ENCODE data around the gene ASXL3.

Gene ASXL3

GRCh38 chr18:33699372-33699771 is 121.4 kb downstream of the ASXL3 start:
- TF ChIP-seq, protein P1, sequence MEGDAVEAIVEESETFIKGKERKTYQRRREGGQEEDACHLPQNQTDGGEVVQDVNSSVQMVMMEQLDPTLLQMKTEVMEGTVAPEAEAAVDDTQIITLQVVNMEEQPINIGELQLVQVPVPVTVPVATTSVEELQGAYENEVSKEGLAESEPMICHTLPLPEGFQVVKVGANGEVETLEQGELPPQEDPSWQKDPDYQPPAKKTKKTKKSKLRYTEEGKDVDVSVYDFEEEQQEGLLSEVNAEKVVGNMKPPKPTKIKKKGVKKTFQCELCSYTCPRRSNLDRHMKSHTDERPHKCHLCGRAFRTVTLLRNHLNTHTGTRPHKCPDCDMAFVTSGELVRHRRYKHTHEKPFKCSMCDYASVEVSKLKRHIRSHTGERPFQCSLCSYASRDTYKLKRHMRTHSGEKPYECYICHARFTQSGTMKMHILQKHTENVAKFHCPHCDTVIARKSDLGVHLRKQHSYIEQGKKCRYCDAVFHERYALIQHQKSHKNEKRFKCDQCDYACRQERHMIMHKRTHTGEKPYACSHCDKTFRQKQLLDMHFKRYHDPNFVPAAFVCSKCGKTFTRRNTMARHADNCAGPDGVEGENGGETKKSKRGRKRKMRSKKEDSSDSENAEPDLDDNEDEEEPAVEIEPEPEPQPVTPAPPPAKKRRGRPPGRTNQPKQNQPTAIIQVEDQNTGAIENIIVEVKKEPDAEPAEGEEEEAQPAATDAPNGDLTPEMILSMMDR (conservative IDR thresholded peaks at IDR 0.05; ENCODE audit: low read depth), result no peak
- H3K27ac ChIP-seq, result no peak overlapping the region
- POLR2A ChIA-PET (ENCODE audit: low non-redundant PET), result no interaction called here
- CTCF ChIA-PET, result no interaction called here
- no peak for DNase-seq (ENCODE audit: low spot score)

- ChIA-PET POLR2A (ENCODE audit: low non-redundant PET) (no interaction called here), CTCF (no interaction called here)
- TF ChIP-seq, protein P1 (conservative IDR thresholded peaks at IDR 0.05; ENCODE audit: low read depth), result no peak
- no peak overlapping the region for H3K27ac ChIP-seq
- no peak for DNase-seq (ENCODE audit: low spot score)
Observed at GRCh38 chr18:33700513-33700976, 122.5 kb downstream of the ASXL3 start.

DNA sequence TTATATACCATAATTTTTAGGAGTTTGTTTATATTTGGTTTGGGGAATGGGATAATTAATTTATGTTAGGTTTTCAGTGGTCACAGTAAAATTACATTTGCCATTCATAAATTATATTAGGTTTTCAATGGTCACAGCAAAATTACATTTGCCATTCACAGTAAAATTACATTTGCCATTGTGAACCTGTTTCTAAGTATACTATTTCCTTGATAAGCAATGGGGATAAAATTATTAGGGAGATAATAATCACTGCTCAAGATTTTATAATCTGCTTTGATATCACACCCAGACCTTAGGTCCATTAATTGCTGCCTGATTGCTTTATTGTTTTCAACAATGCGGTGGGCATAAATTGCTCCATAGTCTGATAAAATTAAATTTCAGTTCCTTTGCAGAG is 124.6 kb downstream of the ASXL3 start:
- H3K27ac ChIP-seq, result no peak overlapping the region
- CTCF ChIA-PET, result no interaction called here
- POLR2A ChIA-PET (ENCODE audit: low non-redundant PET), result no interaction called here
- DNase-seq (ENCODE audit: low spot score), result no peak
- TF ChIP-seq, protein P1 (conservative IDR thresholded peaks at IDR 0.05; ENCODE audit: low read depth), result no peak

GRCh38 chr18:33706391-33706790 is 128.4 kb downstream of the ASXL3 start:
- TF ChIP-seq, protein P1 (conservative IDR thresholded peaks at IDR 0.05; ENCODE audit: low read depth), result no peak

DNA sequence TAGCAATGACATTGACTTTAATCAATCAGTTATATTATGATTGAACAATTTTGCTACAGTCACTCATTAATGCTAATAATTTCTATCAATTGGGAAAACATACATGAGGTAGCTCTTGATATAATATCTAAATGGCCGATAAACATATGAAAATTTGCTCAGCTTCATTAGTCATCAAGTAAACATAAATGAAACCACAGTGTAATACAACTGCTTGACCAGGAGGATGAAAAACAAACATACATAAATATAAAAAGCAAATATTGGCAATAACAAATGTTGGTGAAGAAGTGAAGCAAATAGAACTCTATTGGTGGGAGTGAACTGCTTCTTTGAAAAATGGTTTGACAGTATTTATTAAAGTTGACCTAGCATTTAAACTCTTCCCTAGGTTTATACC is 130.9 kb downstream of the ASXL3 start:
- TF ChIP-seq, protein P1 (conservative IDR thresholded peaks at IDR 0.05; ENCODE audit: low read depth), result no peak
- DNase-seq (ENCODE audit: low spot score), result no peak
- ChIA-PET CTCF (no interaction called here), POLR2A (ENCODE audit: low non-redundant PET) (no interaction called here)
- no peak overlapping the region for H3K27ac ChIP-seq

More at GRCh38 chr18:33706391-33706790, 128.4 kb downstream of the ASXL3 start:
- no peak for DNase-seq (ENCODE audit: low spot score)
- POLR2A ChIA-PET (ENCODE audit: low non-redundant PET), result no interaction called here
- CTCF ChIA-PET, result no interaction called here
- H3K27ac ChIP-seq, result no peak overlapping the region

- TF ChIP-seq, protein P1 (conservative IDR thresholded peaks at IDR 0.05; ENCODE audit: low read depth), result no peak
- H3K27ac ChIP-seq, result no peak overlapping the region
- POLR2A ChIA-PET (ENCODE audit: low non-redundant PET), result no interaction called here
- DNase-seq (ENCODE audit: low spot score), result no peak
- CTCF ChIA-PET, result no interaction called here
Observed at GRCh38 chr18:33710269-33710668, 132.2 kb downstream of the ASXL3 start.

GRCh38 chr18:33711514-33711913 is 133.5 kb downstream of the ASXL3 start:
- CTCF ChIA-PET, result no interaction called here
- no peak for DNase-seq (ENCODE audit: low spot score)
- POLR2A ChIA-PET (ENCODE audit: low non-redundant PET), result no interaction called here
- TF ChIP-seq, protein P1 (conservative IDR thresholded peaks at IDR 0.05; ENCODE audit: low read depth), result no peak
- H3K27ac ChIP-seq, result no peak overlapping the region

Data from RWPE1 (cell line).